Endothelial cell of umbilical vein (primary cell): ENCODE results near the gene ITIH2. TPM values are rescaled to one million over a fixed set of nuclear protein-coding genes. Genes with fewer than 3 reads are reported as not detected.

Experiments used
- BruUV-seq: library from RNA; stranded (reverse); fragments of 400-500 nt; replicated peaks from 2 replicates; lab custom pipeline; 2021; lab: Mats Ljungman, UMichigan
- CTCF ChIA-PET: fragments of 300-600, 350-600 bp; sonication (Branson Sonifier 250); formaldehyde crosslinking; loops from one replicate; lab custom pipeline; 2021; ENCODE audit warnings: antibody characterized with exemption, inconsistent platforms; lab: Charles Lee
- POLR2A ChIA-PET: fragments of 300-600, 350-600 bp; sonication (Branson Sonifier 250); formaldehyde crosslinking; loops from one replicate; lab custom pipeline; 2021; ENCODE audit warnings: antibody characterized with exemption, inconsistent platforms; lab: Charles Lee
- DNase-seq: peaks from one replicate; pipeline ENCODE4 v3.0.0-alpha.2; 2011; ENCODE audit warnings: low read depth, low spot score
- FAIRE-seq: peaks from 2 replicates; lab custom pipeline; 2011; peaks lifted over from hg19 to GRCh38; lab: Jason Lieb, UNC
- H2AFZ ChIP-seq: 2 replicates; pipeline ENCODE4 v1.6.0; 2012; ENCODE audit warnings: low read depth, low read length, control low read depth, inconsistent platforms
- H3K27ac ChIP-seq: 2 replicates; pipeline ENCODE4 v1.5.1; 2011; ENCODE audit warnings: low read depth, mild to moderate bottlenecking, control low read depth, low read length, moderate library complexity; ENCODE audit not compliant: insufficient read depth
- H3K27me3 ChIP-seq, 2 experiments: 2 replicates each; pipeline versions ENCODE4 v1.6.0 to v1.6.1; 2011; ENCODE audit warnings: low read length in 2 of 2, mixed read lengths in 1 of 2; ENCODE audit not compliant: control insufficient read depth in 2 of 2, insufficient read depth in 2 of 2
- H3K36me3 ChIP-seq, 2 experiments: 2 replicates in 1 of 2; 3 replicates in 1 of 2; pipeline ENCODE4 v1.5.1; 2011; ENCODE audit warnings: low read length in 2 of 2, mild to moderate bottlenecking in 1 of 2, moderate library complexity in 1 of 2; ENCODE audit not compliant: control insufficient read depth in 2 of 2, insufficient read depth in 2 of 2; ENCODE audit errors: extremely low read depth in 1 of 2
- H3K4me1 ChIP-seq: 3 replicates; pipeline ENCODE4 v1.5.1; 2011; ENCODE audit warnings: mild to moderate bottlenecking, low read length; ENCODE audit not compliant: control insufficient read depth, insufficient read depth; ENCODE audit errors: extremely low read depth
- H3K4me2 ChIP-seq: 2 replicates; pipeline ENCODE4 v1.6.1; 2011; ENCODE audit warnings: low read length, control low read depth, mixed read lengths; ENCODE audit not compliant: insufficient read depth
- H3K4me3 ChIP-seq, 3 experiments: fragments of 200-600 bp in 1 of 3; sonication (generic), shearing (Covaris generic) in 1 of 3; replicated peaks in 1 of 3; 2 replicates each; pipeline ENCODE4 v1.5.1; 2011 to 2016; ENCODE audit warnings: control low read depth in 3 of 3, low read length in 3 of 3, mild to moderate bottlenecking in 2 of 3, inconsistent platforms in 1 of 3, low read depth in 1 of 3, moderate library complexity in 1 of 3; ENCODE audit not compliant: insufficient read depth in 1 of 3
- H3K79me2 ChIP-seq: 2 replicates; pipeline ENCODE4 v1.6.0; 2012; ENCODE audit warnings: low read length, inconsistent platforms; ENCODE audit not compliant: control insufficient read depth, insufficient read depth
- H3K9ac ChIP-seq: replicated peaks from 2 replicates; pipeline ENCODE3; 2011; ENCODE audit warnings: low read length, control low read depth; ENCODE audit not compliant: insufficient read depth; ENCODE audit errors: extremely low read depth
- H3K9me1 ChIP-seq: replicated peaks from 3 replicates; pipeline ENCODE4 v1.6.0; 2011; ENCODE audit warnings: mild to moderate bottlenecking, low read length; ENCODE audit not compliant: control insufficient read depth, insufficient read depth; ENCODE audit errors: extremely low read depth
- H3K9me3 ChIP-seq: replicated peaks from 2 replicates; pipeline ENCODE4 v1.5.1; 2012; ENCODE audit warnings: low read length, inconsistent platforms; ENCODE audit not compliant: control insufficient read depth, insufficient read depth
- H4K20me1 ChIP-seq: replicated peaks from 2 replicates; pipeline ENCODE3; 2011; ENCODE audit warnings: mild to moderate bottlenecking, low read length; ENCODE audit not compliant: control insufficient read depth, insufficient read depth; ENCODE audit errors: extremely low read depth
- EZH2 ChIP-seq: IDR thresholded peaks from 2 replicates; pipeline ENCODE4 v1.6.1; 2012; ENCODE audit warnings: borderline replicate concordance, low read depth, mild to moderate bottlenecking, moderate library complexity, low read length, inconsistent platforms; ENCODE audit not compliant: severe bottlenecking
- FOS ChIP-seq: IDR thresholded peaks from 2 replicates; pipeline ENCODE4 v1.6.1; 2011; ENCODE audit warnings: mild to moderate bottlenecking, low read length, moderate library complexity, borderline replicate concordance; ENCODE audit not compliant: insufficient read depth
- GATA2 ChIP-seq: IDR thresholded peaks from 2 replicates; pipeline ENCODE4 v1.7.0; 2011; ENCODE audit warnings: low read depth, mild to moderate bottlenecking, moderate library complexity, mixed read lengths, low read length; ENCODE audit not compliant: insufficient read length, insufficient read depth
- JUN ChIP-seq: IDR thresholded peaks from 2 replicates; pipeline ENCODE4 v1.6.1; 2011; ENCODE audit warnings: borderline replicate concordance, low read depth; ENCODE audit not compliant: insufficient read length, insufficient read depth
- MYC ChIP-seq: IDR thresholded peaks from one replicate; pipeline ENCODE4 v1.6.1; 2011; ENCODE audit warnings: mild to moderate bottlenecking, low read depth, low read length
- POLR2A ChIP-seq: IDR thresholded peaks from 2 replicates; pipeline ENCODE4 v1.6.1; 2012; ENCODE audit warnings: low read depth, mild to moderate bottlenecking, control low read depth, low read length
- POLR2AphosphoS5 ChIP-seq: IDR thresholded peaks from 2 replicates; pipeline ENCODE4 v1.6.1; 2012; ENCODE audit warnings: low read depth, mild to moderate bottlenecking, control low read depth, low read length, moderate library complexity; ENCODE audit not compliant: insufficient read depth
- dilution Hi-C: fragments of 300-500 bp; cut with MboI; formaldehyde crosslinking; loops from one replicate; pipeline ENCODE4 v1.15.0; 2019; ENCODE audit warnings: low sequenced_read_pairs; ENCODE audit not compliant: extremely low pct_ligation_motif_present
- intact Hi-C: fragments of 100-400 bp; cut with micrococcal nuclease; formaldehyde crosslinking; loops from one replicate; pipeline ENCODE4 v1.10.0; 2022
- polyA plus RNA-seq, 4 experiments: library from polyadenylated mRNA; depleted of rRNA in 3 of 4; stranded (reverse) in 3 of 4; unstranded in 1 of 4; fragments of >200 nt; gene quantifications; 2 replicates each; pipeline versions ENCODE4 v1.2.1 to v1.2.3, GENCODE V29; 2011 to 2012; ENCODE audit warnings: missing spikeins in 1 of 4
- total RNA-seq: library from RNA; stranded (reverse); gene quantifications from 2 replicates; pipeline ENCODE4 v1.2.3, GENCODE V29; 2021
- TF ChIP-seq, protein P1 (sequence below): IDR thresholded peaks from 2 replicates; pipeline ENCODE4 v1.6.1; 2011; ENCODE audit not compliant: insufficient read depth, insufficient read length
- TF ChIP-seq, protein P2 (sequence below), 2 donors: IDR thresholded peaks; 1 replicate in 1 of 2; 2 replicates in 1 of 2; pipeline ENCODE4 v1.5.1; 2011; ENCODE audit warnings: low read length in 2 of 2, mild to moderate bottlenecking in 2 of 2, moderate library complexity in 2 of 2, control low read depth in 1 of 2, inconsistent platforms in 1 of 2, low read depth in 1 of 2; ENCODE audit not compliant: insufficient read depth in 1 of 2; ENCODE audit errors: extremely low read depth in 1 of 2

The ITIH2 gene
- total and polyA plus RNA-seq, 2 donors (not counting 3 experiments of a cell fraction or from before 2014, with no cell fraction given): not detected

DNA sequence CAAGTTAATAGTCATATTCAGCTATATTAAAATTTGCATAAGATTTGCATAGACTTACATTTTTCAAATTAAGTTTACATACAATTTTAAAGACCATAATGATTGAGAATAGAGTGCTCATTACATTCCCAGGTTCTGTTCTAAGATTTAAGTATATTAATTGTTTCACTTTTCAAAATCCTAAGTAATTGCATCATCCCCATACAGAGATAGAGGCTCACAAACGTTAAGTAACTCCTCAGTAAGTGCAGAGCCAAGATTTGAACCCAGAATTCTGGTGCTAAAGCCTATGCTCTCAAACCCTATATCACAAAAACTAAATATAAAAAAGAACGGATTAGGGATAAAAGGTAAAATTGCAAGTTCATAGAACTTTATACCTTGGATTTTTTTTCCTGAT is 38.4 kb upstream of the ITIH2 start:
- H3K36me3 ChIP-seq: no peaks in the 10 kb centered on the region
- no peak overlapping the region for H3K27ac ChIP-seq
- no peak overlapping the region for H3K4me3 ChIP-seq
- H3K4me1 ChIP-seq: no peaks in the 10 kb centered on the region
- H3K27me3 ChIP-seq: peaks cover 21 to 23% of the 10 kb centered on the region in 2 experiments
- H4K20me1 ChIP-seq: no peaks in the 10 kb centered on the region
- no TSS peak for BruUV-seq
- H3K79me2 ChIP-seq: no peaks in the 10 kb centered on the region
- ChIA-PET CTCF (interaction anchor here (1.8 kb wide), 1 partner anchor 23 kb away, joined by 4 read pairs; no protein-coding TSS in a partner anchor), POLR2A (no interaction called here)
- no peak overlapping the region for H2AFZ ChIP-seq
- H3K9me3 ChIP-seq: no peaks in the 10 kb centered on the region
- no peak for TF ChIP-seq POLR2A
- no peak for TF ChIP-seq FOS
- TF ChIP-seq MYC: no peak
- no peak for TF ChIP-seq JUN
- TF ChIP-seq GATA2: no peak
- TF ChIP-seq EZH2: no peak
- H3K4me2 ChIP-seq: no peak overlapping the region
- no peak overlapping the region for H3K9ac ChIP-seq
- DNase-seq: no peak
- dilution Hi-C loops (no loop called here), intact Hi-C loops (no loop called here)
- H3K9me1 ChIP-seq: no peaks in the 10 kb centered on the region
- FAIRE-seq: no peak

DNA sequence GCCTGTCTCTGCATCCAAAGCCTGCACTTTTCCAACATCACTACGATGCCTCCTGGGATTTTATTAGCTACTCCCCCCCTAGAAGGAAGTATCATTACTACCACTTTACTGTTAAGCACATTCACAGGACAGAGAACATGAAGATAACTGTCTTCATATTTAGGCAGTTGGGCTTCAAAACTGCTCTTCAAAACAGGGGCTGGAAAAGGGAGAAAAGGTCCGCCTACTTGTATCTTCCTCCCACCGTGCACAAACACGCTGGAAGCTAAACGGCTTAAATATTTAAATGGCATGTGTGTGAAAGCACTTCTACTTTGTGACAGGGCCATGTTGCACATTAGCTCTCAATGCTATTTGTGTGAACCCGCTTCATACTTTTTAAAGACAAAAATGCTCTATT is 37.3 kb upstream of the ITIH2 start:
- Histone ChIP-seq H3K36me3 (no peaks in the 10 kb centered on the region), H3K4me2 (no peak overlapping the region), H3K27me3 (peaks cover 21 to 23% of the 10 kb centered on the region in 2 experiments), H3K4me3 (no peak overlapping the region), H4K20me1 (no peaks in the 10 kb centered on the region), H3K9me3 (no peaks in the 10 kb centered on the region), H2AFZ (no peak overlapping the region), H3K4me1 (no peaks in the 10 kb centered on the region), H3K27ac (no peak overlapping the region), H3K79me2 (no peaks in the 10 kb centered on the region), H3K9ac (no peak overlapping the region), H3K9me1 (no peaks in the 10 kb centered on the region)
- intact Hi-C loops: no loop called here
- ChIA-PET CTCF (interaction anchor here (1.4 to 1.8 kb wide), 2 partner anchors 21 to 140 kb away, joined by 3 to 5 read pairs; no protein-coding TSS in a partner anchor), POLR2A (no interaction called here)
- no TSS peak for BruUV-seq
- no peak for FAIRE-seq
- TF ChIP-seq MYC (no peak), POLR2A (no peak), EZH2 (no peak), GATA2 (no peak), FOS (no peak), POLR2AphosphoS5 (no peak), JUN (no peak)
- TF ChIP-seq, protein P1, sequence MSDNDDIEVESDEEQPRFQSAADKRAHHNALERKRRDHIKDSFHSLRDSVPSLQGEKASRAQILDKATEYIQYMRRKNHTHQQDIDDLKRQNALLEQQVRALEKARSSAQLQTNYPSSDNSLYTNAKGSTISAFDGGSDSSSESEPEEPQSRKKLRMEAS: no peak
- TF ChIP-seq, protein P2, sequence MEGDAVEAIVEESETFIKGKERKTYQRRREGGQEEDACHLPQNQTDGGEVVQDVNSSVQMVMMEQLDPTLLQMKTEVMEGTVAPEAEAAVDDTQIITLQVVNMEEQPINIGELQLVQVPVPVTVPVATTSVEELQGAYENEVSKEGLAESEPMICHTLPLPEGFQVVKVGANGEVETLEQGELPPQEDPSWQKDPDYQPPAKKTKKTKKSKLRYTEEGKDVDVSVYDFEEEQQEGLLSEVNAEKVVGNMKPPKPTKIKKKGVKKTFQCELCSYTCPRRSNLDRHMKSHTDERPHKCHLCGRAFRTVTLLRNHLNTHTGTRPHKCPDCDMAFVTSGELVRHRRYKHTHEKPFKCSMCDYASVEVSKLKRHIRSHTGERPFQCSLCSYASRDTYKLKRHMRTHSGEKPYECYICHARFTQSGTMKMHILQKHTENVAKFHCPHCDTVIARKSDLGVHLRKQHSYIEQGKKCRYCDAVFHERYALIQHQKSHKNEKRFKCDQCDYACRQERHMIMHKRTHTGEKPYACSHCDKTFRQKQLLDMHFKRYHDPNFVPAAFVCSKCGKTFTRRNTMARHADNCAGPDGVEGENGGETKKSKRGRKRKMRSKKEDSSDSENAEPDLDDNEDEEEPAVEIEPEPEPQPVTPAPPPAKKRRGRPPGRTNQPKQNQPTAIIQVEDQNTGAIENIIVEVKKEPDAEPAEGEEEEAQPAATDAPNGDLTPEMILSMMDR (IDR thresholded peaks at IDR 0.05; ENCODE audit: extremely low read depth in 1 of 2, insufficient read depth in 1 of 2, low read depth in 1 of 2, low read length in 2 of 2): no peak
- dilution Hi-C loops: no loop called here
- DNase-seq: no peak
